Measurements from ENCODE around the gene FAM219B.
"Not testable (repeated sequence)": the region's sequence is repeated elsewhere in the genome, so short reads cannot be mapped to it uniquely, and the experiment has no call there.

Gene FAM219B

DNA sequence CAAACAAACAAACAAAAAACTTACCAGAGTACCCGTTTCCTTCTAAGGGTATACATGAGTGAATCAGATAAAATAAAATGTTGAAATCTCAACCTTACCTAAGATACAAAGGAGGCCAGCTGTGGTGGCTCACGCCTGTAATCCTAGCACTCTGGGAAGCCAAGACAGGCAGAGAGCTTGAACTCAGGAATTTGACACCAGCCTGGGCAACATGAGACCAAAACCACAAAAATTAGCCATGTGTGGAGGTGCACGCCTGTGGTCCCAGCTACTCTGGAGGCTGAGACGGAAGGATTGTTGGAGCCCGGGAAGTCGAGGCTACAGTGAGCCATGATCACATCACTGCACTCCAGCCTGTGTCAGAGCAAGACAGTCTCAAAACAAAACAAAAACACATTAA is 11.0 kb upstream of the FAM219B start:
- peaks cover 54% of the 10 kb centered on the region for H3K36me3 Mint-ChIP-seq (ENCODE audit: low read depth)

DNA sequence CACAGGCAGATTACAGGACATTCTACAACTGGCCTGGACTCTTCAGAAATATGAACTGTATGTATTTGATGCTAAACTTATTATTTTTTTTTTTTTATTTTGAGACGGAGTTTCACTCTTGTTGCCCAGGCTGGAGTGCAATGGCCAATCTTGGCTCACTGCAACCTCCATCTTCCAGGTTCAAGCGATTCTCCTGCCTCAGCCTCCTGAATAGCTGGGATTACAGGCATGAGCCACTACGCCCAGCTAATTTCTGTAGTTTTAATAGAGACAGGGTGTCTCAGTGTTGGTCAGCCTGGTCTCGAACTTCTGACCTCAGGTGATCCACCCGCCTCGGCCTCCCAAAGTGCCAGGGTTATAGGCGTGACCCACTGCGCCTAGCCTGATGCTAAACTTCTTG is 7.1 kb upstream of the FAM219B start:
- H3K36me3 Mint-ChIP-seq (ENCODE audit: low read depth) = peaks cover 31% of the 10 kb centered on the region
- not testable (repeated sequence) for H3K27ac Mint-ChIP-seq; H3K4me1 Mint-ChIP-seq (ENCODE audit: low read depth); H3K27me3 Mint-ChIP-seq (ENCODE audit: low read depth); H3K4me3 Mint-ChIP-seq; H3K9me3 Mint-ChIP-seq; DNase-seq (ENCODE audit: low spot score)

More for the DNA sequence above, 11.0 kb upstream of the FAM219B start:
- no peaks in the 10 kb centered on the region for H3K27me3 Mint-ChIP-seq (ENCODE audit: low read depth)
- no peaks in the 10 kb centered on the region for H3K9me3 Mint-ChIP-seq
- no peaks in the 10 kb centered on the region for H3K4me1 Mint-ChIP-seq (ENCODE audit: low read depth)
- no peak overlapping the region for H3K27ac Mint-ChIP-seq
- no peak overlapping the region for H3K4me3 Mint-ChIP-seq
- no peak for DNase-seq (ENCODE audit: low spot score)

DNA sequence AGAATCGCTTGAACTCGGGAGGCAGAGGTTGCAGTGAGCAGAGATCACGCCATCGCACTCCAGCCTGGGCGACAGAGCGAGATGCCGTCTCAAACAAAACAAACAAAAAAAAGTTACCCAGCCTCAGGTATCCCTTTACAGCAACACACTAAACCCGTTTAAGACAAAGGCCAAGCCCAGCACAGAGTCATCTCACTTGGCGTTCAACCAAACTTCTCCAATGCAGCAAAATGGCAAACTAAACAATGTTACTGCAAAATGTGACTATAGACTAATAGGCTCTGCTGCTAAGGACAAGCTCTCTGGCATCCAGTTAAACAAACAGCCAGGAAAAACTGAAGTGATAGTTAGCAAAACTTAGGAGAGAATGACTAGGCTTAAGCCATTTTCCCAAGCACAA is 6.4 kb upstream of the FAM219B start:
- no peak overlapping the region for H3K27ac Mint-ChIP-seq
- no peaks in the 10 kb centered on the region for H3K27me3 Mint-ChIP-seq (ENCODE audit: low read depth)
- no peak overlapping the region for H3K4me3 Mint-ChIP-seq
- H3K36me3 Mint-ChIP-seq (ENCODE audit: low read depth) = peaks cover 25% of the 10 kb centered on the region
- H3K4me1 Mint-ChIP-seq (ENCODE audit: low read depth) = no peaks in the 10 kb centered on the region
- no peaks in the 10 kb centered on the region for H3K9me3 Mint-ChIP-seq
- no peak for DNase-seq (ENCODE audit: low spot score)

DNA sequence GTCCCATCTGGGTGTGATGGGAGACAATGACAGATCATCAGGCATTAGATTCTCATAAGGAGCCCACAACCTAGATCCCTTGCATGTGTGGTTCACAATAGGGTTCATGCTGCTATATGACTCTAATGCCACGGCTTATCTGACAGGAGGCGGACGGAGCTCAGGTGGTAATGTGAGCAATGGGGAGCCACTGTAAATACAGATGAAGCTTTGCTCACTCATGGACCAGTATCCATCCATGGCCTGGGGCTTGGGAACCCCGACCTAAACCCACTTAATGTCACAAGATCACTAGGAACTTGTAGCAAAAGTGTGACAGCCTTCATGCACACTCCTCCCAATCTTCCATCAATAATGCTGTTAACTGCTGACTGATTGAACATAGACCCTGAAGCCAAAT is 2.0 kb upstream of the FAM219B start:
- peaks cover 22% of the 10 kb centered on the region for H3K4me1 Mint-ChIP-seq (ENCODE audit: low read depth)
- no peak overlapping the region for H3K4me3 Mint-ChIP-seq
- no peaks in the 10 kb centered on the region for H3K27me3 Mint-ChIP-seq (ENCODE audit: low read depth)
- DNase-seq (ENCODE audit: low spot score) = no peak
- H3K36me3 Mint-ChIP-seq (ENCODE audit: low read depth) = peaks cover 32% of the 10 kb centered on the region
- no peaks in the 10 kb centered on the region for H3K9me3 Mint-ChIP-seq
- no peak overlapping the region for H3K27ac Mint-ChIP-seq

DNA sequence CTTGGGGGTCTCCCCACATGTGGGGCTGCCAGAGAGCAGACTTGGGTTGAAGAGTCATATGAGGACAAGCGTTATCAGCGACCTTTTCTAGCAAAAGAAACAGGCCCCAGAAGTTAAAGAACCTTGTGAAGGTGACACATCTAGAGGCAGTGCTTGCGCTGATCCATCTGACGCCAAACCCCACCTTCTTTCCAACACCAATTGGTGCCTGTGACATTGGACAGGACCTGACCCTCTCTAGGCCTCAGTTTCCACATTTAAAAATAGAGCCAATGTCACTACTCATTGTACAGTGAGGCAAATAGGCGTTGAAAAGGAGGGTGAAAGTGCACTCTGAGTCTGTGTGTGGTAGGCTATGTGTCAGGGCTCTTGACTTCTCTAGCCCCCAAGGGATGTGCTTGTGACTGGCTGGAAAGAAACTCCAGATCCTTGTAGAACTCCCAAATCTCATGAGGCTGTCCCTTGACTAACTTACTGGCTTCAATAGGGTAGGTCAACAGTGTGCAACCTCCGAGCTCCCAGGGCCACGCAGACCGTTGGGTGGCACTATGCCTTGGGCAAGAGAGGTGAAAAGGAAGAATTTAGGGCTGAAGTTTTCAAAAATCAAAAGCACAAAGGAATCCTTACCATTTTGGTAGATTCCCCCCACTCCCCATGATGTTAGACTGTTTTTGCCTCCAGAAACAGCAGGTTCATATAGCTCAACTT is 666 bp upstream of the FAM219B start:
- H3K36me3 Mint-ChIP-seq (ENCODE audit: low read depth) = peaks cover 33% of the 10 kb centered on the region
- peak; percentile 22 for DNase-seq (ENCODE audit: low spot score)
- no peaks in the 10 kb centered on the region for H3K27me3 Mint-ChIP-seq (ENCODE audit: low read depth)
- H3K27ac Mint-ChIP-seq = peak overlapping the region; percentile 94
- peaks cover 22% of the 10 kb centered on the region for H3K4me1 Mint-ChIP-seq (ENCODE audit: low read depth)
- H3K9me3 Mint-ChIP-seq = no peaks in the 10 kb centered on the region
- H3K4me3 Mint-ChIP-seq = peak overlapping the region; percentile 93

DNA sequence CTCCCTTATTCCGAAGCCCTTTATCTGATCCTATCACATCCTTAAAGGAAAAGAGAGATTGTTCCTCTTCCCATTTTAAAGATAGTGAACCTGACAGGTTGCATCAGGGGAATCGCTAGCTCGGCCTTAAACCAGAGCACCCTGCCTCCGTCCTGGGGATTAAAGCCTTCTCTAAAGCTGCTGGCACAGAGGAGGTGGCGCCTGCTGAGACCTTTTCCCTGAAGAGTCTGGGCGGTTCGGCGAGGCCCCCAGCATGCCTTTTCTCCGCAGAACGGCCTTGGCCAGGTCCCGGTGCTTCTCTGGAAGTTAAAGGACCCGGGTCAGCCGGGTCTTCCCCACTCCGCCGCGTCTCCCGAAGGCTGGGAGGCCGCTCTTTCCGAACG is 593 bp downstream of the FAM219B start:
- Mint-ChIP-seq H3K27ac (peak overlapping the region; percentile 72), H3K4me3 (peak overlapping the region; percentile 93), H3K27me3 (ENCODE audit: low read depth) (no peaks in the 10 kb centered on the region), H3K36me3 (ENCODE audit: low read depth) (peaks cover 36% of the 10 kb centered on the region), H3K9me3 (no peaks in the 10 kb centered on the region), H3K4me1 (ENCODE audit: low read depth) (peaks cover 27% of the 10 kb centered on the region)
- DNase-seq (ENCODE audit: low spot score) = peak; percentile 17

DNA sequence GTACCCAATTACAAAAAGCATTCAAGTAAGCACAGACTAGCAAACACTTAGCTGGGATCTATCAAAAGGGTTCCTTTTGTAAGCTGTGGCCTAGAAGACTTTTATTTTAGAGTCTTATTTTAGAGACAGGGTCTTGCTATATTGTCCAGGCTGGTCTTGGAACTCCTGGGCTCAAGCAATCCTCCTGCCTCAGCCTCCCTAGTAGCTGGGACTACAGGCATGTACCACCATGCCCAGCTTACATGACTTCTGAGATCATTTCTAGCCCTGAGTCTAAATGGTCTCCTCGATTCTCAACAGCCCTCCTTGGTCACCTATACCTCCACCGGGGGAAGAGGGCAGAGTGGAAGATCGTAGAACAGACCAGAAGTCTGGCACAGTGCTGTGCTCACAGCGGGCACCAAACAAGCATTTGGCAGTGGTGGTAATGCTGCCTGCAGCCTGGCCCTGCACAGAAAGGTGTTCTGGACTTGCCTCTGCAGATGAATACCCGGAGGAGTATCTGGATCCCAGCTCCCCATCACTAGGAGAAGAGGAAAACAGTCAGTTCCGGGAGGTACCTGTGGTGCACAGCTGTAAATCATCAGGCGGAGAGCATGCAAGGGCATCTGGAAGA is 2.4 kb downstream of the FAM219B start:
- no peak for DNase-seq (ENCODE audit: low spot score)
- H3K4me3 Mint-ChIP-seq = peak overlapping the region; percentile 93
- no peaks in the 10 kb centered on the region for H3K9me3 Mint-ChIP-seq
- peaks cover 28% of the 10 kb centered on the region for H3K4me1 Mint-ChIP-seq (ENCODE audit: low read depth)
- peaks cover 45% of the 10 kb centered on the region for H3K36me3 Mint-ChIP-seq (ENCODE audit: low read depth)
- H3K27me3 Mint-ChIP-seq (ENCODE audit: low read depth) = no peaks in the 10 kb centered on the region
- H3K27ac Mint-ChIP-seq = peak overlapping the region; percentile 47

DNA sequence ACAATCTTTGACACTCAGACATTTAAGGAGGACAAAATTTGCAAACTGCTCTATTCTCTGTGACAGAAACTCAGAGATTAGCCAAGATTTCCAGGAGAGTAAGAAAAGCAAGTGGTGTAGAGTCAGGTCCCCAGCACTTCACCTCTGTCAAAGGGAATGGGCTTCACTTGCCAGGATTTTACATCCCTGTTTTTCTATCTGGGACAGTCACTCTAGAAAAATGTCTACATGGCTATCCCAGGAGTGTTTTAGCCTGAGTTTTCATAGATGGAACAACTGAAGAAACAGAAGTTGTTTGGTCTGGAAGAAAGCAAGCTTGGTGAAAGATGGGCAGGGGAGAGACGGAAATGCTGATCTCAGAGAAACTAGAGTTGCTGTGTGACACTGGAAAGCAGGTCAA is 3.0 kb downstream of the FAM219B start:
- peaks cover 29% of the 10 kb centered on the region for H3K4me1 Mint-ChIP-seq (ENCODE audit: low read depth)
- H3K27me3 Mint-ChIP-seq (ENCODE audit: low read depth) = no peaks in the 10 kb centered on the region
- peaks cover 48% of the 10 kb centered on the region for H3K36me3 Mint-ChIP-seq (ENCODE audit: low read depth)
- H3K27ac Mint-ChIP-seq = no peak overlapping the region
- no peak overlapping the region for H3K4me3 Mint-ChIP-seq
- no peaks in the 10 kb centered on the region for H3K9me3 Mint-ChIP-seq
- DNase-seq (ENCODE audit: low spot score) = no peak

DNA sequence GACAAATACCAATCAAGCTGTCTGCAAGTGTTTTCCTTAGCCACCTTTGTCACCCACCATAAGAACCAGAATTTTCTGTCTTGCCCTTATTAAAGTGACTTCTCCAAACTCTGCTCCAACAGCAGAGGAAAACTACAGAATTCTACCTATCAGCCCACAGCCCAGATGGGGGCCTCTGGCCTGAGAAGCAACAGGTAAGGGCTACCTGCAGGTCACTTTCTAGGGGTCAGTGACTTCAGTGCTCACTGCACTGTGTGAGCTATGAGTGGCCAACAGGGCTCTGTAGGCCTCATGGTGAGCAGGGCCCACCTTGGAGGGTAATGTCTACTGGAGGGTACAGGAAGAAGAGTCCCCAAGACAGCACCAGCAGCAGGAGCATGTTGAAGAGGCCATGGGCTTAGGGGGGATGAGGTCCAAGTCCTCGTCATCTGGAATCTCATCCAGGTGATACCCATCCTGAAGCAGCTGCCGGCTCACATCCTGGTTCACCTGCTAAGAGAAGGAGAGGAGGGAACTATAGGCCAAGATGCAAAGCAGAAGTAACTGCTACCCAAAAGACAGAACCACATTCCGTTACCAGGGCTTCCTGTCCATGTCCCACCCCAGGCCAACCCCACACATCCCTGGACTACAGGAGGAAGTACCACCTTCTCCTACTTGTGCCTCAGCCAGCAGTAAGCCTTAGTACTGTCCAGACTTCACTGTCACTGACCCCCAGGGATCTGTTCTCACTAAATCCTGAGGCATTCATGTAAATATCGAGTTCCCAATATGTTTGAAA is 4.2 kb downstream of the FAM219B start:
- Mint-ChIP-seq H3K36me3 (ENCODE audit: low read depth) (peaks cover 49% of the 10 kb centered on the region), H3K4me1 (ENCODE audit: low read depth) (peaks cover 26% of the 10 kb centered on the region), H3K4me3 (no peak overlapping the region)

DNA sequence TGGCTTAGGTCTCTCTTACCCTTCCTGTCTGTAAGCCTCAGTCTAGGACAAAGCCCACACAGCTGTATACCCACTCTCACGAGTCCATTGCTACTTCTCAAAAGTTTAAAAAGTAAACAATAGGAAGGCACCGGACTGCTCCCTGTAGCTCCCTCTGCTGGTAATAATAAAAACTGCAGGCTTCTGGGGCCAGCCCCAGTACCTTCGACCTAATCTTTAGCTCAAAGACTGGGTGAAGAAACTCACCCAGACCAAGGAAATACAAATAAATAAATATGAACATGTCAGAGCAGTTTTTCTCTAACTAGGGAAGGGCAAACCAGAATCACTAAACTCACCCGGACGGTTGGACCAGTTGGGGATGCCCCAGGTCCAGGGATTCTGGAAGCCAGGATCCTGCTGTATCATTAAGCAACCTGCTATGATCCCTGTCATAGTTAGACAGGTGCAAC is 5.0 kb downstream of the FAM219B start:
- no peak overlapping the region for H3K4me3 Mint-ChIP-seq
- H3K4me1 Mint-ChIP-seq (ENCODE audit: low read depth) = peaks cover 22% of the 10 kb centered on the region
- H3K27me3 Mint-ChIP-seq (ENCODE audit: low read depth) = no peaks in the 10 kb centered on the region
- DNase-seq (ENCODE audit: low spot score) = peak; percentile 35
- H3K9me3 Mint-ChIP-seq = no peaks in the 10 kb centered on the region
- H3K36me3 Mint-ChIP-seq (ENCODE audit: low read depth) = peaks cover 51% of the 10 kb centered on the region
- peak overlapping the region; percentile 42 for H3K27ac Mint-ChIP-seq

More for the DNA sequence above, 4.2 kb downstream of the FAM219B start:
- Mint-ChIP-seq H3K27ac (no peak overlapping the region), H3K9me3 (no peaks in the 10 kb centered on the region), H3K27me3 (ENCODE audit: low read depth) (no peaks in the 10 kb centered on the region)
- DNase-seq (ENCODE audit: low spot score) = no peak

DNA sequence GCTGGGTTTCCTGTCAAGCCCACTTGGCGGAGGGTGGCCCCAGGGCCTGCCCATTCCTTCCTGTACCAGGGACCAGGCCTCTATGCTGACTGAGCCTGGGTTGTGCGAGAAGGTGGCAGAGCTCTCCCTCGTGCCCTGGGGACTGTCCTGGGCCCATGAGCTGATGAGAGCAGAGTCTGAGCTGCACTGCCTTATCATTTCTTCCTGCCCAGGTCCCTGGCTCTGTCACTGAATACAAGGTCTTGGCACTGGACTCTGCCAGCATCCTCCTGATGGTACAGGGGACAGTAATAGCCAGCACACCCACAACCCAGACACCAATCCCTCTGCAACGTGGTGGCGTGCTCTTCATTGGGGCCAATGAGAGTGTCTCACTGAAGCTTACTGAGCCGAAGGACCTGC is 9.3 kb downstream of the FAM219B start:
- Mint-ChIP-seq H3K4me3 (no peak overlapping the region), H3K4me1 (ENCODE audit: low read depth) (peaks cover 23% of the 10 kb centered on the region), H3K27ac (no peak overlapping the region), H3K36me3 (ENCODE audit: low read depth) (peaks cover 45% of the 10 kb centered on the region), H3K27me3 (ENCODE audit: low read depth) (no peaks in the 10 kb centered on the region), H3K9me3 (no peaks in the 10 kb centered on the region)
- no peak for DNase-seq (ENCODE audit: low spot score)

DNA sequence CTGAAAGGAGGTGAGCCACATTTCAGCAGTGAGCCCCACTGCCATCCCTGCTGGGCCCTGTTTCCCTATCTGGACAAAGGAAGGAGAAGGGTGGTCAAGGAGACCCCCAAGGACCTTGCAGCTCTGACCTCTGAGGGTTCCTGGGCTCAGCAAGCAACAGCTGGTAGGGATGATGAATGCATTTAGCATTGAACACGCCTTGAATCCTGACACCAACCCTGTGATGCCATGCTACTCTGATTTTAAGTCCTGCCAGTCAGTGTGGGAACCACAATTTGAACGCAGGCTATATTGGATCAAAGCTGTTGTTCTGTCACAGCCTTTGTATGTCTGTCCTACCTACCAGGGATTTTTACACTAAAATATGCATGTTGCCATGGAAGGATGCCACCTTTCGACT is 10.3 kb downstream of the FAM219B start:
- no peaks in the 10 kb centered on the region for H3K9me3 Mint-ChIP-seq
- no peak overlapping the region for H3K4me3 Mint-ChIP-seq

DNA sequence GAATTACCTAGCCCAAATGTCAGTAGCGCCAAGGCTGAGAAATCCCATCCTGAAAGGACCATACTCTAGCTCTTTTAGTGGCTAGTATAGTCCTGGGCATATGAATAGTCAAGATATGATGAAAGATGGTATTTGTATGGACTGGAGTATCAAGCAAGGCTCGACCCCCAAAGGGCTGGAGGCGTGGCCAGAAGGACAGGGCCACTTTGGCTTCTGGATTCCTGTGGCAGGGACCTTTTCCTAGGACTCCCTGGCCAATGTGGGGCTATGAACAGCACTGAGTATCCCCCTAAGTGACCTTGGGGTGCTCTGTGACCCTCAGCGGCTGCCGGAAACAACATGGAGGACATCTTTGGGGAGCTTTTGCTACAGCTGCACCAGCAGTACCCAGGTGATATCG is 10.8 kb downstream of the FAM219B start:
- H3K4me3 Mint-ChIP-seq = peak overlapping the region; percentile 15

More for the DNA sequence above, 10.3 kb downstream of the FAM219B start:
- H3K27ac Mint-ChIP-seq = no peak overlapping the region
- peaks cover 43% of the 10 kb centered on the region for H3K36me3 Mint-ChIP-seq (ENCODE audit: low read depth)
- peaks cover 21% of the 10 kb centered on the region for H3K4me1 Mint-ChIP-seq (ENCODE audit: low read depth)
- no peak for DNase-seq (ENCODE audit: low spot score)
- H3K27me3 Mint-ChIP-seq (ENCODE audit: low read depth) = no peaks in the 10 kb centered on the region

DNA sequence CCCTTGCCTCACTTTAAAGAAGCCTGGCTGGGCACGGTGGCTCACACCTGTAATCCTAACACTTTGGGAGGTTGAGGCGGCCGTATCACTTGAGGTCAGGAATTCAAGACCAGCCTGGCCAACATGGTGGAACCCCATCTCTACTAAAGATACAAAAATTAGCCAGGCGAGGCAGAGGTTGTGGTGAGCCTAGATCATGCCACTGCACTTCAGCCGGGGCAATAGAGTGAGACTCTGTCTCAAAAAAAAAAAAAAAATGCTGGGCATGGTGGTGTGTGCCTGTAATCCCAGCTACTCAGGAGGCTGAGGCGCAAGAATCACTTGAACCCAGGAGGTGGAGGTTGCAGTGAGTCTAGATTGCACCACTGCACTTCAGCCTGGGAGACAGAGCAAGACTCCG is 12.3 kb downstream of the FAM219B start:
- Mint-ChIP-seq H3K4me1 (ENCODE audit: low read depth) (peaks cover 33% of the 10 kb centered on the region), H3K27ac (peak overlapping the region; percentile 20), H3K36me3 (ENCODE audit: low read depth) (peaks cover 41% of the 10 kb centered on the region)
- not testable (repeated sequence) for H3K9me3 Mint-ChIP-seq; DNase-seq (ENCODE audit: low spot score); H3K27me3 Mint-ChIP-seq (ENCODE audit: low read depth); H3K4me3 Mint-ChIP-seq

More for the DNA sequence above, 10.8 kb downstream of the FAM219B start:
- no peak for DNase-seq (ENCODE audit: low spot score)
- Mint-ChIP-seq H3K9me3 (no peaks in the 10 kb centered on the region), H3K27ac (no peak overlapping the region), H3K4me1 (ENCODE audit: low read depth) (peaks cover 24% of the 10 kb centered on the region), H3K27me3 (ENCODE audit: low read depth) (no peaks in the 10 kb centered on the region), H3K36me3 (ENCODE audit: low read depth) (peaks cover 42% of the 10 kb centered on the region)

All from T-helper 2 cell treated with Interferon-gamma antibody and Interleukin-4, amounts not matched to agents 5 μg/mL and 100 μg/mL, for 36 hours (primary cell).